ENCODE measurements around the gene GALNT1.

Gene GALNT1

GRCh38 chr18:35619464-35619863, 37.9 kb downstream of the GALNT1 start:
- no peak for TF ChIP-seq CTCF (conservative IDR thresholded peaks at IDR 0.05; ENCODE audit: low read depth, low read length)
- no peaks in the 10 kb centered on the region for H3K27me3 ChIP-seq (ENCODE audit: insufficient read depth, low read depth)
- no peak overlapping the region for H3K9ac ChIP-seq
- no peaks in the 10 kb centered on the region for H4K20me1 ChIP-seq (ENCODE audit: insufficient read depth)
- no peak overlapping the region for H3K4me2 ChIP-seq
- no peak overlapping the region for H3K4me3 ChIP-seq (IDR thresholded peaks at IDR 0.05; ENCODE audit: insufficient read depth, low read depth, low read length)
- H3K27ac ChIP-seq: no peak overlapping the region
- no peaks in the 10 kb centered on the region for H3K36me3 ChIP-seq (ENCODE audit: insufficient read depth)
- no peak overlapping the region for H2AFZ ChIP-seq (ENCODE audit: low read depth)
- H3K4me1 ChIP-seq (ENCODE audit: low read depth, poor library complexity, severe bottlenecking): peaks cover 22% of the 10 kb centered on the region
- no peaks in the 10 kb centered on the region; the same call in 1 of the 2 replicates for H3K79me2 ChIP-seq (ENCODE audit: insufficient read depth, low read depth)

GRCh38 chr18:35619941-35620340, 38.4 kb downstream of the GALNT1 start:
- H3K4me2 ChIP-seq: no peak overlapping the region
- no peaks in the 10 kb centered on the region for H3K36me3 ChIP-seq (ENCODE audit: insufficient read depth)
- no peak overlapping the region for H3K27ac ChIP-seq
- peaks cover 26% of the 10 kb centered on the region for H3K4me1 ChIP-seq (ENCODE audit: low read depth, poor library complexity, severe bottlenecking)
- no peaks in the 10 kb centered on the region for H3K27me3 ChIP-seq (ENCODE audit: insufficient read depth, low read depth)
- H3K79me2 ChIP-seq (ENCODE audit: insufficient read depth, low read depth): no peaks in the 10 kb centered on the region; the same call in 1 of the 2 replicates
- TF ChIP-seq CTCF (conservative IDR thresholded peaks at IDR 0.05; ENCODE audit: low read depth, low read length): no peak
- no peaks in the 10 kb centered on the region for H4K20me1 ChIP-seq (ENCODE audit: insufficient read depth)
- H3K4me3 ChIP-seq (IDR thresholded peaks at IDR 0.05; ENCODE audit: insufficient read depth, low read depth, low read length): no peak overlapping the region
- no peak overlapping the region for H3K9ac ChIP-seq
- no peak overlapping the region for H2AFZ ChIP-seq (ENCODE audit: low read depth)

- Histone ChIP-seq H3K4me1 (ENCODE audit: low read depth, poor library complexity, severe bottlenecking) (peaks cover 26% of the 10 kb centered on the region), H3K36me3 (ENCODE audit: insufficient read depth) (no peaks in the 10 kb centered on the region), H2AFZ (ENCODE audit: low read depth) (no peak overlapping the region), H3K4me2 (no peak overlapping the region), H3K4me3 (IDR thresholded peaks at IDR 0.05; ENCODE audit: insufficient read depth, low read depth, low read length) (no peak overlapping the region), H3K27me3 (ENCODE audit: insufficient read depth, low read depth) (no peaks in the 10 kb centered on the region), H3K27ac (no peak overlapping the region), H3K79me2 (ENCODE audit: insufficient read depth, low read depth) (no peaks in the 10 kb centered on the region; the same call in 1 of the 2 replicates), H4K20me1 (ENCODE audit: insufficient read depth) (no peaks in the 10 kb centered on the region), H3K9ac (no peak overlapping the region)
- no peak for TF ChIP-seq CTCF (conservative IDR thresholded peaks at IDR 0.05; ENCODE audit: low read depth, low read length)
Observed at GRCh38 chr18:35620765-35621164, 39.2 kb downstream of the GALNT1 start.

DNA sequence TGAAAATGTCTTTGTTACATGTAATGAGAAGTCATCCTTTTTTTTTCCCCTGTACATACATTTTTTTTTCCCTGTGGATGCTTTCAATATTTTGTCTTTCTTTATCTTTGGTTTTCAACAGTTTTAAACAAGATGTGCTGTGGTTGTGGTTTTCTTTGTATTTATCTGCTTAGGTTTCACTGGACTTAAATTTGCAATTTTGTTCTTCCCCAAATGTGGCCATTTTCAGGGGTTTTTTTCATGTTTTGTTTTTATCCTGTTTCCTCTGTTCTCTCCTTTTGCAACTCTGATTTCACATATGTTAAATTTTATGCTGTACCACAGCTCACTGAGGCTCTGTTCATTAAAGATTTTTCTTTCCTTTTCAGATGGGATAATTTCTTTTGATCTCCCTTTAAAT, 41.7 kb downstream of the GALNT1 start:
- H3K9ac ChIP-seq: no peak overlapping the region
- peak overlapping the region; percentile 26; the same call in 1 of the 2 replicates for H3K27ac ChIP-seq
- H3K27me3 ChIP-seq (ENCODE audit: insufficient read depth, low read depth): no peaks in the 10 kb centered on the region
- H3K36me3 ChIP-seq (ENCODE audit: insufficient read depth): no peaks in the 10 kb centered on the region
- TF ChIP-seq CTCF (conservative IDR thresholded peaks at IDR 0.05; ENCODE audit: low read depth, low read length): no peak
- peak overlapping the region; percentile 78 for H3K4me2 ChIP-seq
- H4K20me1 ChIP-seq (ENCODE audit: insufficient read depth): no peaks in the 10 kb centered on the region
- H3K4me3 ChIP-seq (IDR thresholded peaks at IDR 0.05; ENCODE audit: insufficient read depth, low read depth, low read length): no peak overlapping the region
- no peak overlapping the region for H2AFZ ChIP-seq (ENCODE audit: low read depth)
- no peaks in the 10 kb centered on the region; the same call in 1 of the 2 replicates for H3K79me2 ChIP-seq (ENCODE audit: insufficient read depth, low read depth)
- H3K4me1 ChIP-seq (ENCODE audit: low read depth, poor library complexity, severe bottlenecking): peaks cover 26% of the 10 kb centered on the region

All from KMS-11 (cell line).